ENCODE data around the gene P2RX1. TPM values are rescaled to one million over a fixed set of nuclear protein-coding genes. Genes with fewer than 3 reads are reported as not detected.

The P2RX1 gene
- total RNA-seq, 4 donors from 2014 or later, result 0.25 to 2.6 (median 1.2) TPM

GRCh38 chr17:3944485-3945388, 28.5 kb upstream of the P2RX1 start:
- TF ChIP-seq EP300 (IDR thresholded peaks at IDR 0.05) (no peak), POLR2A (IDR thresholded peaks at IDR 0.05) (no peak), CTCF (IDR thresholded peaks at IDR 0.05) (no peak), POLR2AphosphoS5 (IDR thresholded peaks at IDR 0.05) (no peak)
- 50% methylated on average over 2 of the region's 68 CpGs for WGBS

GRCh38 chr17:3943240-3943891, 27.1 kb upstream of the P2RX1 start:
- Histone ChIP-seq H3K27ac (no peak overlapping the region), H3K9me3 (no peaks in the 10 kb centered on the region), H3K4me3 (no peak overlapping the region), H3K27me3 (no peaks in the 10 kb centered on the region), H3K36me3 (peaks cover 3% of the 10 kb centered on the region), H3K4me1 (peaks cover 4% of the 10 kb centered on the region)
- no peak for DNase-seq (ENCODE audit: low spot score in 2 of 2)
- WGBS, result 74% methylated on average over 23 of the region's 23 CpGs
- TF ChIP-seq POLR2A (IDR thresholded peaks at IDR 0.05) (no peak), EP300 (IDR thresholded peaks at IDR 0.05) (no peak), CTCF (IDR thresholded peaks at IDR 0.05) (no peak), POLR2AphosphoS5 (IDR thresholded peaks at IDR 0.05) (no peak)

More at GRCh38 chr17:3944485-3945388, 28.5 kb upstream of the P2RX1 start:
- no peaks in the 10 kb centered on the region for H3K27me3 ChIP-seq
- no peak overlapping the region for H3K27ac ChIP-seq
- no peaks in the 10 kb centered on the region for H3K9me3 ChIP-seq
- peak in 1 of 2 donors; percentile 78 for DNase-seq (ENCODE audit: low spot score in 2 of 2)
- peaks cover 4% of the 10 kb centered on the region for H3K4me1 ChIP-seq
- H3K36me3 ChIP-seq, result peaks cover 3% of the 10 kb centered on the region
- peak overlapping the region; percentile 36 for H3K4me3 ChIP-seq

GRCh38 chr17:3940965-3941698, 24.9 kb upstream of the P2RX1 start:
- H3K4me3 ChIP-seq, result no peak overlapping the region
- H3K4me1 ChIP-seq, result peaks cover 4% of the 10 kb centered on the region
- no peaks in the 10 kb centered on the region for H3K27me3 ChIP-seq
- no peak overlapping the region for H3K27ac ChIP-seq
- peaks cover 10% of the 10 kb centered on the region for H3K36me3 ChIP-seq
- TF ChIP-seq EP300 (IDR thresholded peaks at IDR 0.05) (no peak), POLR2AphosphoS5 (IDR thresholded peaks at IDR 0.05) (no peak), CTCF (IDR thresholded peaks at IDR 0.05) (no peak), POLR2A (IDR thresholded peaks at IDR 0.05) (no peak)
- DNase-seq (ENCODE audit: low spot score in 2 of 2), result no peak
- 92% methylated on average over 22 of the region's 48 CpGs for WGBS
- no peaks in the 10 kb centered on the region for H3K9me3 ChIP-seq

- no peak overlapping the region for H3K27ac ChIP-seq
- H3K4me3 ChIP-seq, result no peak overlapping the region
- peaks cover 13% of the 10 kb centered on the region for H3K36me3 ChIP-seq
- no peaks in the 10 kb centered on the region for H3K9me3 ChIP-seq
- WGBS, result 94% methylated on average over 16 of the region's 17 CpGs
- no peak for TF ChIP-seq POLR2A (IDR thresholded peaks at IDR 0.05)
- TF ChIP-seq EP300 (IDR thresholded peaks at IDR 0.05), result no peak
- TF ChIP-seq CTCF (IDR thresholded peaks at IDR 0.05), result no peak
- no peak for TF ChIP-seq POLR2AphosphoS5 (IDR thresholded peaks at IDR 0.05)
- no peaks in the 10 kb centered on the region for H3K27me3 ChIP-seq
- no peak for DNase-seq (ENCODE audit: low spot score in 2 of 2)
- H3K4me1 ChIP-seq, result no peaks in the 10 kb centered on the region
These were observed 21.1 kb upstream of the P2RX1 start for GRCh38 chr17:3937359-3937758.

Data from suprapubic skin (tissue), 4 donors.